ENCODE data around the gene FAM8A1. TPM values are rescaled to one million over a fixed set of nuclear protein-coding genes. Genes with fewer than 3 reads are reported as not detected.

Gene FAM8A1
- polyA plus RNA-seq, 1 experiment, result 24.1 TPM

- ChIA-PET CTCF (interaction anchor here (0.6 to 3.3 kb wide), 2 partner anchors 73 to 175 kb away, joined by 4 to 12 read pairs; no protein-coding TSS in a partner anchor), POLR2A (interaction anchor here (0.5 kb wide), 1 partner anchor 29 kb away, joined by 4 read pairs; the partner anchor contains the start of gene FAM8A1)
- Histone ChIP-seq H3K27me3 (ENCODE audit: control insufficient read depth, insufficient read depth, low read length) (no peaks in the 10 kb centered on the region), H3K27ac (ENCODE audit: low read depth, low read length) (no peak overlapping the region), H3K9me3 (ENCODE audit: control insufficient read depth, insufficient read depth, low read length) (no peaks in the 10 kb centered on the region), H3K4me3 (ENCODE audit: low read depth, low read length) (no peak overlapping the region)
- no peak for DNase-seq (ENCODE audit: low read depth, low spot score)
- TF ChIP-seq CTCF (IDR thresholded peaks at IDR 0.05; ENCODE audit: low read depth, low read length), result no peak
These were observed 28.8 kb downstream of the FAM8A1 start for GRCh38 chr6:17628873-17629272.

GRCh38 chr6:17629824-17630510, 29.9 kb downstream of the FAM8A1 start:
- no peaks in the 10 kb centered on the region for H3K9me3 ChIP-seq (ENCODE audit: control insufficient read depth, insufficient read depth, low read length)
- no peak for TF ChIP-seq CTCF (IDR thresholded peaks at IDR 0.05; ENCODE audit: low read depth, low read length)
- H3K27ac ChIP-seq (ENCODE audit: low read depth, low read length), result no peak overlapping the region
- no peak overlapping the region for H3K4me3 ChIP-seq (ENCODE audit: low read depth, low read length)
- CTCF ChIA-PET, result interaction anchor here (1.7 kb wide), 1 partner anchor 174 kb away, joined by 8 read pairs; no protein-coding TSS in a partner anchor
- POLR2A ChIA-PET, result interaction anchor here (0.6 kb wide), 1 partner anchor 30 kb away, joined by 10 read pairs; the partner anchor contains the start of gene FAM8A1
- no peak for DNase-seq (ENCODE audit: low read depth, low spot score)
- H3K27me3 ChIP-seq (ENCODE audit: control insufficient read depth, insufficient read depth, low read length), result no peaks in the 10 kb centered on the region

GRCh38 chr6:17630511-17631073, 30.5 kb downstream of the FAM8A1 start:
- TF ChIP-seq CTCF (IDR thresholded peaks at IDR 0.05; ENCODE audit: low read depth, low read length), result no peak
- Histone ChIP-seq H3K4me3 (ENCODE audit: low read depth, low read length) (no peak overlapping the region), H3K27ac (ENCODE audit: low read depth, low read length) (no peak overlapping the region), H3K9me3 (ENCODE audit: control insufficient read depth, insufficient read depth, low read length) (no peaks in the 10 kb centered on the region), H3K27me3 (ENCODE audit: control insufficient read depth, insufficient read depth, low read length) (no peaks in the 10 kb centered on the region)
- POLR2A ChIA-PET, result interaction anchor here (0.6 kb wide), 1 partner anchor 31 kb away, joined by 10 read pairs; the partner anchor contains the start of gene FAM8A1
- CTCF ChIA-PET, result interaction anchor here (0.8 to 1.7 kb wide), 2 partner anchors 45 to 174 kb away, joined by 3 to 8 read pairs; no protein-coding TSS in a partner anchor
- DNase-seq (ENCODE audit: low read depth, low spot score), result no peak

DNA sequence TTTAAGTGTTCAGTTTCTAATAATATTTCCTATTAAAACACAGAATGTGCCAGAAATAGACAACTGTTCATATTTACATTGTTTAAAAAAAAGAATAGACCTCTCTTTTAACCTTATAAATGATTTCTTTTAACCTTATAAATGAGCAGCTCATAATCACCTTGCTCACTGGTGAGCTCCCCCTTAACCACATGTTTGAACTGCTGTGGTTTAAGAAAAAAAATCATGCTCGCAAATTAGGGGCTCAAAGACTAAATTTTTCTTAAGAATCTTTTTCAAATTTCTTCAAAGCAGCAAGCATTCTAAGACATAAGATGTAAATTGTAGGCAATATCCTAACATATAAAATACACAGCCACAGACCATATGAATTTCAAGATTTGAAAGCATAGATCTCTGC, 32.8 kb downstream of the FAM8A1 start:
- Histone ChIP-seq H3K4me3 (ENCODE audit: low read depth, low read length) (no peak overlapping the region), H3K27ac (ENCODE audit: low read depth, low read length) (no peak overlapping the region), H3K9me3 (ENCODE audit: control insufficient read depth, insufficient read depth, low read length) (no peaks in the 10 kb centered on the region), H3K27me3 (ENCODE audit: control insufficient read depth, insufficient read depth, low read length) (no peaks in the 10 kb centered on the region)
- ChIA-PET POLR2A (no interaction called here), CTCF (interaction anchor here (0.7 to 1.1 kb wide), 3 partner anchors 23 to 213 kb away, joined by 3 to 6 read pairs (median 3); no protein-coding TSS in a partner anchor)
- TF ChIP-seq CTCF (IDR thresholded peaks at IDR 0.05; ENCODE audit: low read depth, low read length), result no peak
- DNase-seq (ENCODE audit: low read depth, low spot score), result no peak
